Stomach (tissue), 9 donors: ENCODE data around the gene RELB. TPM values are rescaled to one million over a fixed set of nuclear protein-coding genes. Genes with fewer than 3 reads are reported as not detected.

Source experiments
- DNase-seq, 2 donors: peaks; one replicate each; pipeline versions ENCODE4 v3.0.0 to v3.0.0-alpha.2; 2013 to 2019
- H3K27ac ChIP-seq, 5 donors: fragments of 200-600 bp in 4 of 5; sonication (generic) in 4 of 5; one replicate each; pipeline ENCODE4 v1.5.1; 2013 to 2019; ENCODE audit warnings: mild to moderate bottlenecking in 1 of 5, moderate library complexity in 1 of 5
- H3K27me3 ChIP-seq, 3 donors: fragments of 200-600 bp; sonication (generic); one replicate each; pipeline ENCODE4 v1.5.1; 2017 to 2019; ENCODE audit warnings: mixed run types in 1 of 3
- H3K36me3 ChIP-seq, 4 donors: fragments of 200-600 bp; sonication (generic); 1 replicate in 3 of 4; 2 replicates in 1 of 4; pipeline ENCODE4 v1.5.1; 2016 to 2019
- H3K4me1 ChIP-seq, 4 donors: fragments of 200-600 bp; sonication (generic); one replicate each; pipeline ENCODE4 v1.5.1; 2016 to 2019
- H3K4me3 ChIP-seq, 4 donors: fragments of 200-600 bp; sonication (generic) in 3 of 4; one replicate each; pipeline ENCODE4 v1.5.1; 2016 to 2019; ENCODE audit warnings: mild to moderate bottlenecking in 1 of 4
- H3K9me3 ChIP-seq, 4 donors: fragments of 200-600 bp; sonication (generic); one replicate each; pipeline ENCODE4 v1.5.1; 2016 to 2019
- CTCF ChIP-seq, 7 experiments: fragments of 450-650 bp in 4 of 7; fragments of 200-600 bp in 3 of 7; sonication (generic) in 3 of 7; IDR thresholded peaks; one replicate each; pipeline ENCODE4 v1.5.1; 2016 to 2019; ENCODE audit warnings: antibody characterized with exemption in 7 of 7, control low read depth in 2 of 7, mild to moderate bottlenecking in 1 of 7
- EP300 ChIP-seq: sonication (generic); formaldehyde crosslinking; IDR thresholded peaks from one replicate; pipeline ENCODE4 v1.6.1; 2017; ENCODE audit warnings: antibody characterized with exemption
- POLR2A ChIP-seq, 4 donors: fragments of 450-650 bp; IDR thresholded peaks; one replicate each; pipeline ENCODE4 v1.6.1; 2016; ENCODE audit warnings: antibody characterized with exemption in 4 of 4, control low read depth in 2 of 4, mild to moderate bottlenecking in 1 of 4, moderate library complexity in 1 of 4
- POLR2AphosphoS5 ChIP-seq, 3 donors: sonication (generic); formaldehyde crosslinking; IDR thresholded peaks; one replicate each; pipeline ENCODE4 v1.6.1; 2016; ENCODE audit warnings: antibody characterized with exemption in 3 of 3
- WGBS, 5 donors: extraction: QIAGEN DNeasy Blood & Tissue Kit in 3 of 5; methylation state at CpG; one replicate each; pipeline versions ENCODE4 v1.1.5 to v1.1.7; 2013 to 2018; 5-methylcytosine and 5-hydroxymethylcytosine counted together
- intact Hi-C: fragments of 100-400 bp; cut with DNase I; formaldehyde crosslinking; loops from one replicate; pipeline ENCODE4 v1.15.1; 2023; ENCODE audit warnings: low total_unique reads
- polyA plus RNA-seq, 3 donors: library from polyadenylated mRNA; stranded (reverse); fragments of 200-250 nt; gene quantifications; one replicate each; pipeline ENCODE4 v1.2.3, GENCODE V29; 2013
- total RNA-seq, 5 donors: library from RNA; depleted of rRNA; stranded (reverse); fragments of >200 nt; gene quantifications; one replicate each; pipeline versions ENCODE4 v1.1.0 to v1.2.3, GENCODE V29; 2014 to 2016
- donor health status: healthy with polysubstance abuse.
- donor health status: Bipolar disorder and iron deficiency.
- donor health status: healthy.

RELB gene
- total and polyA plus RNA-seq, 8 donors = 3.2 to 33.5 (median 14.9) TPM; not detected in 1

- H3K27me3 ChIP-seq = no peaks in the 10 kb centered on the region
- peaks cover 89 to 100% (median 100%) of the 10 kb centered on the region in 4 donors for H3K36me3 ChIP-seq
- DNase-seq = no peak
- H3K27ac ChIP-seq = no peak overlapping the region
- no peak overlapping the region for H3K4me3 ChIP-seq
- TF ChIP-seq POLR2A (IDR thresholded peaks at IDR 0.05) = no peak
- WGBS, 5 donors = 84 to 94% (median 90%) methylated on average over 5 to 8 of the region's 8 CpGs
- intact Hi-C loops = no loop called here
- no peaks in the 10 kb centered on the region for H3K9me3 ChIP-seq
- H3K4me1 ChIP-seq = peaks cover 11 to 37% (median 27%) of the 10 kb centered on the region in 4 donors
These were observed 55.6 kb downstream of the RELB start for GRCh38 chr19:45056831-45057230.

DNA sequence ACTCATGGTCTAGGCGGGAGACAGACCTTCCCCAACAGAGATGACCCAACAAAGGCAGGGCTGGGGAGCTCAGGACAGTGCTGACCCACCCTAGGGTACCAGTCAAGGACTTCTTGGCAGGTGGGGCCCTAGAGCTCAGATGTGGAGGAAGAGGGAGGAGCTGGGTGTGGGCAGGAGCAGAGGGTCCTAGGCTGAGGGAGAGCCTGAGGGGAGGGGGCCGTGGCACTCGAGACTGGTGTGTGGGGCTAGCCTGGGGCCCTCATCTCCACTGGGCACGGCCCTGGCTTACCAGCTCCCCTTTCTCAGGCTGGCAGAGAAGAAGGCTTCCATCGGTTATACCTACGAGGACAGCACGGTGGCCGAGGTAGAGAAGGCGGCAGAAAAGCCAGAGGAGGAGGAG, 56.2 kb downstream of the RELB start:
- H3K27me3 ChIP-seq = no peaks in the 10 kb centered on the region
- intact Hi-C loops = no loop called here
- no peak for TF ChIP-seq CTCF (IDR thresholded peaks at IDR 0.05)
- TF ChIP-seq EP300 = no peak
- H3K4me3 ChIP-seq = no peak overlapping the region
- H3K4me1 ChIP-seq = peaks cover 6 to 31% (median 21%) of the 10 kb centered on the region in 4 donors
- H3K27ac ChIP-seq = peak overlapping the region in 1 of 5 donors; percentile 1
- 86 to 93% (median 91%) methylated on average over 9 of the region's 9 CpGs for WGBS, 5 donors
- no peak for DNase-seq
- H3K36me3 ChIP-seq = peaks cover 95 to 100% (median 100%) of the 10 kb centered on the region in 4 donors
- no peaks in the 10 kb centered on the region for H3K9me3 ChIP-seq

DNA sequence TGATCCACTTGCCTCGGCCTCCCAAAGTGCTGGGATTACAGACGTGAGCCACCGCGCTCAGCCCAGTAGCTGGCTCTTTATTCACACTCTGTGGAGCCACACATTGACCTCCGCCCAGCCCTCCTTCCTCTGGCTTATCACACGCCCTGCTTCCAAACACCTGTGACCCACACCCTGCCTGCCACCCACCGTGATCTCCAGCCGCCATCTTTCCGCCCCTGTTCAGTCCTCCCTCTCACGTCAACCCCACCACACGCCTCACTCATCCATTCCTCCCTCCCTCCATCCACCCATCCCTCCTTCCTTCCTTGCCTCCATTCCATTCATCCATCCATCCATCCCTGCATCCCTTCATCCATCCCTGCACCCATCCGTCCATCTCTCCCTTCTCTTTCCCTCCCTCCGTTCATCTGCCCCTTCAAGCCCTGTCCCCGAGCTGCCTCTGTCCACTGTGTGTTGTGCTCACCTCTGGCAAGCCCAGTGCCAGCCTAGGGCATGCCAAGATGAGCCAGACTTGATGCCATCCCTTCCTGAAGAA, 57.4 kb downstream of the RELB start:
- 69 to 86% (median 79%) methylated on average over 12 to 14 of the region's 14 CpGs for whole genome bisulfite sequencing, 5 donors
- peaks cover 0 to 18% (median 9%) of the 10 kb centered on the region in 4 donors for H3K4me1 ChIP-seq

GRCh38 chr19:45059258-45059965, 58.1 kb downstream of the RELB start:
- intact Hi-C loops = no loop called here
- WGBS, 5 donors = 43 to 54% (median 51%) methylated on average over 16 of the region's 16 CpGs
- Histone ChIP-seq H3K36me3 (peaks cover 92 to 100% (median 100%) of the 10 kb centered on the region in 4 donors), H3K27ac (no peak overlapping the region), H3K9me3 (no peaks in the 10 kb centered on the region), H3K27me3 (no peaks in the 10 kb centered on the region), H3K4me1 (peaks cover 0 to 11% (median 3%) of the 10 kb centered on the region in 4 donors), H3K4me3 (no peak overlapping the region)
- TF ChIP-seq POLR2A (IDR thresholded peaks at IDR 0.05) = no peak
- TF ChIP-seq POLR2AphosphoS5 (IDR thresholded peaks at IDR 0.05) = peak in 1 of 3 donors; percentile 43
- peak in 6 of 7 experiments; percentile 14 to 97 (median 87) for TF ChIP-seq CTCF (IDR thresholded peaks at IDR 0.05)
- no peak for TF ChIP-seq EP300
- peak; percentile 89 to 91 for DNase-seq

More for the DNA sequence above, 57.4 kb downstream of the RELB start:
- no peaks in the 10 kb centered on the region for H3K27me3 ChIP-seq
- H3K9me3 ChIP-seq = no peaks in the 10 kb centered on the region
- peaks cover 92 to 100% (median 100%) of the 10 kb centered on the region in 4 donors for H3K36me3 ChIP-seq
- H3K27ac ChIP-seq = no peak overlapping the region
- DNase-seq = no peak
- intact Hi-C loops = no loop called here
- no peak overlapping the region for H3K4me3 ChIP-seq
- no peak for TF ChIP-seq CTCF (IDR thresholded peaks at IDR 0.05)
- no peak for TF ChIP-seq POLR2A (IDR thresholded peaks at IDR 0.05)
- no peak for TF ChIP-seq EP300

GRCh38 chr19:45061965-45062364, 60.7 kb downstream of the RELB start:
- Histone ChIP-seq H3K27ac (no peak overlapping the region), H3K9me3 (no peaks in the 10 kb centered on the region), H3K36me3 (peaks cover 90 to 100% (median 99%) of the 10 kb centered on the region in 4 donors), H3K4me1 (peaks cover 0 to 10% (median 3%) of the 10 kb centered on the region in 4 donors), H3K4me3 (no peak overlapping the region), H3K27me3 (no peaks in the 10 kb centered on the region)
- DNase-seq = no peak
- TF ChIP-seq CTCF (IDR thresholded peaks at IDR 0.05) = no peak
- TF ChIP-seq EP300 = no peak
- no peak for TF ChIP-seq POLR2AphosphoS5 (IDR thresholded peaks at IDR 0.05)
- TF ChIP-seq POLR2A (IDR thresholded peaks at IDR 0.05) = no peak
- 90 to 100% (median 95%) methylated on average over 3 to 4 of the region's 4 CpGs for WGBS, 5 donors
- intact Hi-C loops = no loop called here
